Gastrocnemius medialis (tissue), 4 donors: ENCODE results near the gene IRF6.

Experiments
- CTCF ChIP-seq, 5 experiments: fragments of 450-650 bp in 3 of 5; fragments of 200-600 bp in 2 of 5; sonication (generic) in 2 of 5; IDR thresholded peaks in 4 of 5; conservative IDR thresholded peaks in 1 of 5; 1 replicate in 4 of 5; 2 replicates in 1 of 5; pipeline ENCODE4 v1.5.1; 2016 to 2019; ENCODE audit warnings: antibody characterized with exemption in 5 of 5, mild to moderate bottlenecking in 3 of 5, moderate library complexity in 3 of 5
- POLR2A ChIP-seq, 2 donors: fragments of 450-650 bp; IDR thresholded peaks; one replicate each; pipeline ENCODE4 v1.6.1; 2017; ENCODE audit warnings: antibody characterized with exemption in 2 of 2, mild to moderate bottlenecking in 2 of 2, moderate library complexity in 2 of 2

- TF ChIP-seq CTCF (IDR thresholded peaks at IDR 0.05 in 4 of 5, conservative IDR thresholded peaks at IDR 0.05 in 1 of 5): no peak
- no peak for TF ChIP-seq POLR2A (IDR thresholded peaks at IDR 0.05)
These were observed 25.7 kb upstream of the IRF6 start for GRCh38 chr1:209831615-209832014.
